AG09309 (cell line): ENCODE measurements around the gene GNG12.

ENCODE experiments used
- DNase-seq: peaks from one replicate; pipeline ENCODE4 v3.0.0-alpha.2; 2010; ENCODE audit warnings: low read depth
- H3K4me3 ChIP-seq: 2 replicates; pipeline ENCODE4 v1.5.1; 2011; ENCODE audit warnings: mild to moderate bottlenecking, low read depth, low read length, moderate library complexity; ENCODE audit not compliant: control insufficient read depth
- TF ChIP-seq, protein P1 (sequence below): IDR thresholded peaks from 2 replicates; pipeline ENCODE4 v1.5.1; 2011; ENCODE audit warnings: mild to moderate bottlenecking, low read depth, low read length, inconsistent platforms; ENCODE audit not compliant: insufficient read depth, control insufficient read depth; ENCODE audit errors: missing control alignments

The GNG12 gene

DNA sequence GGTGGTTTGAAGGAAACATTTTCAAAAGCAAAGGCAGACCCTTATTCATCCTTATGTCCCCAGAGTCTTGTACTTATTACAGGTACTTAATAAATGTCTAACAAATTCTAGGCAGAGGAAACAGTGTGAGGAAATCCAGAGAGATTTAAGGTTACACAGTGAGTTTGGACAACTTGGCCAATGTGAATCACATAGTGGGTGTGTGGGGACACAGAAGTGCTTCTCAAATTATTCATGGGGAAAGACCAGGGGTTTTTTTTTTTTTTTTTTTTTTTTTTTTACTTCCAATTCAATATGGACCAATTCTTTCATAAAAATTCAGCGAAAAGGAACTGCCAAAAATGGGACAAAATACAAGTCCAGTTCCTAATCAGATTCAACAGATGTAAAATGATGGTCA is 15.1 kb downstream of the GNG12 start:
- no peak overlapping the region for H3K4me3 ChIP-seq
- TF ChIP-seq, protein P1, sequence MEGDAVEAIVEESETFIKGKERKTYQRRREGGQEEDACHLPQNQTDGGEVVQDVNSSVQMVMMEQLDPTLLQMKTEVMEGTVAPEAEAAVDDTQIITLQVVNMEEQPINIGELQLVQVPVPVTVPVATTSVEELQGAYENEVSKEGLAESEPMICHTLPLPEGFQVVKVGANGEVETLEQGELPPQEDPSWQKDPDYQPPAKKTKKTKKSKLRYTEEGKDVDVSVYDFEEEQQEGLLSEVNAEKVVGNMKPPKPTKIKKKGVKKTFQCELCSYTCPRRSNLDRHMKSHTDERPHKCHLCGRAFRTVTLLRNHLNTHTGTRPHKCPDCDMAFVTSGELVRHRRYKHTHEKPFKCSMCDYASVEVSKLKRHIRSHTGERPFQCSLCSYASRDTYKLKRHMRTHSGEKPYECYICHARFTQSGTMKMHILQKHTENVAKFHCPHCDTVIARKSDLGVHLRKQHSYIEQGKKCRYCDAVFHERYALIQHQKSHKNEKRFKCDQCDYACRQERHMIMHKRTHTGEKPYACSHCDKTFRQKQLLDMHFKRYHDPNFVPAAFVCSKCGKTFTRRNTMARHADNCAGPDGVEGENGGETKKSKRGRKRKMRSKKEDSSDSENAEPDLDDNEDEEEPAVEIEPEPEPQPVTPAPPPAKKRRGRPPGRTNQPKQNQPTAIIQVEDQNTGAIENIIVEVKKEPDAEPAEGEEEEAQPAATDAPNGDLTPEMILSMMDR: no peak
- no peak for DNase-seq

DNA sequence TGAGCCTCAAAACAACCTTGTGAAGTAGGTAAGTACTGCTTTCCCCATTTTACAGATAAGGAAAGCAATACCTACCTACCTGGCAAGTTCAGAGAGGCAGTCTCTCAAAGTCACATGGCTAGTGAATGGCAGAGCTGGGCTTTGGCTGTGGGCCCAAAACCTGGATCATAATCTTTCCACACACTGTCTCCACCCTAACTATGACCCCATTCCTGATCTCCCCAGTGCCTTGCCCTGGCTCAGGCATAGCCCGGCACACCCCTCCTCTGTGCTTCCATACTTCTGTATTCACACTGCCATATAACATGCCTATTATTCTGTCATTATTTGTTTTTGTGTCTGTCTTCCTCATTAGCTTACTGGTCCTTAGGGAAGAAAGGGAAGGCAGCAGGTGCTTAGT is 15.9 kb downstream of the GNG12 start:
- DNase-seq: no peak
- TF ChIP-seq, protein P1: no peak
- no peak overlapping the region for H3K4me3 ChIP-seq

DNA sequence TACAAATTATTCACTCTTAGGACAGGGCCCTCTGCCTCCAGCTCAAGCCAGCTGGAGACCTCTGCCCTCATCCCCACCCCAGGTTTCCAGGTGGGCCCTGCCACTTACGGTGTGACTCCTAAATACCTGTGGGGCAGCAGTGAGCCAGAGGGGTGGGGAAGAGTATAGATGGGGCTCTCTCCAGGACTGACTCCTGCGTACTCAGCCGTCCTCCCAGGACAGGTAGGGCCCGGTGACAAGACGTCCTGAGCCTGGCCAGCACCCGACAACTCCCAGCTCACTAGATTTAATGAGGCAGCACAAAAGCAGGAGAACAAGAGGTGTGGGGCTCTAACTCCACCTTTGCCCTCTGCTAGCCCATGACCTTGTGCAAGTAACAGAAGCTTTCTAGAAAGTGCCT is 16.8 kb downstream of the GNG12 start:
- no peak overlapping the region for H3K4me3 ChIP-seq
- DNase-seq: no peak
- TF ChIP-seq, protein P1: no peak

DNA sequence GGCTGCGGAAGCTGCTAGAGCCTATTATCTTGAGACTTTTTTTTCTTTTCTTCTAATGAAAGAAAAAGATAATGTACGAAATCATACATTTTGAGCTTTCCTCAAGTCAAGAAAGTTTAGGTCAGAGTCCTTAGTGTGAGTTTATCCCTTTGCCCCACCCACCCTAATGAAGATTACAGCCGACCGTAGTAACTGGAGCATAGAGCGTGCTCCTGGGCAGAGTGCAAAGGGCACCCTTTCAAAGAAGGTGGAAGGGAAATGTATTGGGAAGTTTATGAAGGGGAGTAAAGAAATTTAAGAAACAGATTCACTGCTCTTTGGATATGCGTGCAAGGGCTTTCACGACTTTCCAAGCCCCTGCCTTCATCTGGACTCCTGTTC is 17.2 kb downstream of the GNG12 start:
- TF ChIP-seq, protein P1: no peak
- no peak for DNase-seq
- H3K4me3 ChIP-seq: no peak overlapping the region

DNA sequence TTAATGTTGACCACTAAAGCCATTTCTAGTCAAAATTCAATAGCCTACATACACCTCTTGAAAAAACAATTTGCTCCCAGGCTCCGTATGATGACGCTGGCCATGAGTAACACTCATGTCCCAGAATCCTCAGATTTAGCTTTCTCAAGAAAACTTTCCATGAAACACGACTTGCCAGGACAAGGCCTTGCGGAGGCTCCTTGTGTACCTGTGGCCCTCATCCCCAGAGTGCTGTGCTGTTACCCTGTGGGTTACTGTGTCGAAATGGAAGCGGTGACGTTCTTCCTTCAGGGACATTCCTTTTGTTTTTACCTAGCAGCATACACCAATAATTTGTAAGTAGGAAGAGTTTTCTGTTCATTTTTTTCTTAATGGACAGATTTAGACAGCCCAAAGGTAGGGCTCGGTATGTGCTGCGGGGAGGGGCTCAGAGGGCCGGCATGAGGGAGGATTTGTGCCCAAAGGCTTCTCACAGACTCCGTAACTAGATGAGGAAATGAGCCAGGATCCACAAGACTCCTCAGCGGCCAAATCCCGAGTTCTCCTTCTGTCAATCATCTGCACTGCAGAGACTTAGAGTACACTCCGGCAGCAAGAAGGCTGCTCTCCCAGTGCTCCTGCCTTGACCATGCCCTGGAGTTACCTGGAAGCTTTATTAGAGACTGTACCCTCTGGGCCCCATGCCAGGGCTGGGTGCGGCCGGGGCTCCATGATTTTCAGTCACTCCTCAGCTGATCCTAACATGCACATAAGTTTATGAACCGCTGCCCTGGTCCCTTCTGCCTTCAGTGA is 17.8 kb downstream of the GNG12 start:
- no peak overlapping the region for H3K4me3 ChIP-seq
- DNase-seq: no peak
- TF ChIP-seq, protein P1: no peak

DNA sequence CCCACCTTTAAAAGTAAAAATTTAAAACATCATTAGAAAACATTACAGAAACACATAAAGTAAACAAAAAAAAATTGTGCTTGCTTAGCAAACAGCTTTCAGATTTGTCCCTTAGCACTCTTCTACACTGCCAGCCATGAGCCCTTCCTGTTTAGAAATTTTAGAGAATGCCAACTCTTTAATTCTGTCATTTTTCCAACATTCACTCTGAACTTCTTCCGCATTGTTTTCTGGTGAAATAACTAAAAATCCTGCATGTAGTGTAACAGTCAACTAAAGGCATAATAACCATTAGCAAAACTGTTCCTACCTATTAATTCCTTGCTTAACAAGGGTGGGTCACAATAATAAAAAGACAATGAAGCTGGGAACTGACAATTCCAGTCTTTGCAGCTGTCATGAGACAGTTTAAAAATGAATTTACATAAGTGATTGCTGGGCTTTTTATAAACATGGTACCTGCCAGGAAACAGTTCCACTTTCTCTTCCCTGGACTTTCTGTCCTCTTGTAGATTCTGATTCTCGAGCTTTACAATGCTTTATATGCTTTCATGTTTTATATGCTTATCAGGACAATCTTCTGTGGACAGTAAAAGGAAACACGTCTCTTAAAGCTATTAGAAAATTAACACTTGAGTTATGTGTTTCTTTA is 19.0 kb downstream of the GNG12 start:
- DNase-seq: no peak
- TF ChIP-seq, protein P1: no peak
- no peak overlapping the region for H3K4me3 ChIP-seq
